Measurements from ENCODE around the gene CEACAM16.

- TF ChIP-seq CTCF (IDR thresholded peaks at IDR 0.05) (no peak), POLR2A (IDR thresholded peaks at IDR 0.05) (no peak)
Observed at GRCh38 chr19:44684892-44685863, 13.8 kb upstream of the CEACAM16 start.
